Measurements from ENCODE around the gene FAR2.

Gene FAR2

DNA sequence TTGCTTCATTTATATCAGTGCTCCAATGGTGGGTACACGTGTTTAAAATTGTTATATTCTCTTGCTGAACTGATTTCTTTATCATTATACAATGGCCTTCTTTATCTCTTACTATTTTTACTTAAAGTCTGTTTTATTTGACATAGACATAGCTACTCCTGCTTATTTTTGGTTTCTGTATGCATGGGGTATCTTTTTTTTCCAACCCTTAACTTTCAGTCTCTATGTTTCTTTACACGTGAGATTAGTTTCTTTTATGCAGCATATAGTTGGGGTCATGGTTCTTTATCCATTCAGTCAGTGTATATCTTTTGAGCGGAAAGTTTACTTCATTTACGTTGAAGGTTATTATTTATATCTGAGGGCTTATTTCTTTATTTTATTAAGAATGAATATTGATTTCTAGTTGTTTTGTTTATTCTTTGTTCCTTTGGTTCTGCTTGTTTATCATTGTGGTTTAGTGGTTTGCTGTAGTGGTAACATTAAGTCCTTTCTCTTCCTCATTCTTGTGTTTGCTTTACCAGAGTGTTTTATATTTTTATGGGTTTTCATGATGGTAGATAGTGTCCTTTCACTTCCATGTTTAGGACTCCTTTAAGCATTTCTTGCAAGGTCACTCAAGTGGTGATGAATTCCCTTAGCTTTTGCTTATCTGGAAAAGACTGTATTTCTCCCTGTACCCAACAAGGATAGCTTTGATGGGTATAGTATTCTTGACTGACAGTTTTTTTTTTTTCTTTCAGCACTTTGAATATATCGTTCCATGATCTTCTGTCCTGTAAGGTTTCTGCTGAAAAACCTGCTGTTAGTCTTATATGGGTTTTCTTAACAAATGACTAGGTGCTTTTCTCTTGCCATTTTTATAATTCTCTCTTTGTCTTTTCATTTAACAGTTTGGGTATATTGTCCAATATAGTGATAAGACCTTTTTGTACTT lies 38.3 kb upstream of the FAR2 start:
- Histone ChIP-seq H2BK12ac (ENCODE audit: low read length in 2 of 2) (no peak overlapping the region), H3K27me3 (ENCODE audit: control insufficient read depth in 1 of 2, insufficient read depth in 1 of 2, low read length in 2 of 2) (no peaks in the 10 kb centered on the region), H2BK120ac (ENCODE audit: low read depth, low read length) (no peak overlapping the region), H4K91ac (ENCODE audit: low read length) (no peak overlapping the region), H3K9me3 (ENCODE audit: control insufficient read depth, low read length) (peaks cover 30% of the 10 kb centered on the region), H2BK5ac (ENCODE audit: low read depth, low read length, poor library complexity, severe bottlenecking) (no peak overlapping the region), H3K14ac (ENCODE audit: low read length in 2 of 2) (no peak overlapping the region), H3K9ac (ENCODE audit: low read length) (no peak overlapping the region), H3K4me1 (ENCODE audit: control insufficient read depth, insufficient read depth, low read depth, low read length) (no peaks in the 10 kb centered on the region), H3K36me3 (ENCODE audit: control insufficient read depth in 1 of 2, insufficient read depth in 2 of 2, low read depth in 1 of 2, low read length in 2 of 2) (no peaks in the 10 kb centered on the region), H3K79me1 (replicated peaks; ENCODE audit: low read length, poor library complexity, severe bottlenecking) (no peaks in the 10 kb centered on the region), H3K18ac (ENCODE audit: low read depth in 1 of 2, low read length in 2 of 2) (no peak overlapping the region), H3K4me2 (ENCODE audit: low read length, poor library complexity, severe bottlenecking) (no peak overlapping the region), H2AFZ (ENCODE audit: low read depth, low read length) (no peak overlapping the region), H2BK15ac (ENCODE audit: low read depth, poor library complexity, severe bottlenecking) (no peak overlapping the region), H3K4me3 (ENCODE audit: insufficient read depth in 1 of 2, low read depth in 1 of 2, low read length in 2 of 2) (no peak overlapping the region), H3K4ac (ENCODE audit: low read depth in 1 of 2, low read length in 2 of 2) (no peak overlapping the region), H2AK5ac (ENCODE audit: low read length, severe bottlenecking) (no peak overlapping the region), H3K23ac (ENCODE audit: low read length in 2 of 2) (no peak overlapping the region), H3K27ac (ENCODE audit: low read length, poor library complexity, severe bottlenecking) (no peak overlapping the region), H4K8ac (ENCODE audit: low read length) (no peak overlapping the region)
- DNase-seq = peak; percentile 11
- no CpG with 5 or more reads among the region's 5 CpGs for WGBS

DNA sequence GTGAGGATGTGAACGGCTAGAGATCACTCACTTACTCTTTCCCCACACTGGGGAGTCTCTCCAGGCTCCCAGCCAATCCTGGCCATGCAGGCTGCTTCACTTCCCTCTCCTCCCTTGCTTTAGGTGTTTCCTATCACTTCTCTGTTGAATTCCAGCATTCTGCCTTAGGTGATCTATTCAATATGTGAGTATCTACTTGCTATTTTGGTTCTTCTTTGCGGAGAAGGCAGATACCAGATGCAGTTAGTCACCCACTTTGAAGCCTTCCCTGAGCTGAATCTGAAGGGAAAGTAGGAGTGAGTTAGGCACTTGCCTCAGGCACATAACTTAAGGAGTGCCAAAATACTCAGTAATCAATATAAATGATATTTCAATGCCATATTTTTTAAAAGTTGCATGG lies 36.0 kb upstream of the FAR2 start:
- Histone ChIP-seq H3K36me3 (ENCODE audit: control insufficient read depth in 1 of 2, insufficient read depth in 2 of 2, low read depth in 1 of 2, low read length in 2 of 2) (no peaks in the 10 kb centered on the region), H3K4me3 (ENCODE audit: insufficient read depth in 1 of 2, low read depth in 1 of 2, low read length in 2 of 2) (no peak overlapping the region), H3K23ac (ENCODE audit: low read length in 2 of 2) (no peak overlapping the region), H3K14ac (ENCODE audit: low read length in 2 of 2) (no peak overlapping the region), H2BK15ac (ENCODE audit: low read depth, poor library complexity, severe bottlenecking) (no peak overlapping the region), H2BK5ac (ENCODE audit: low read depth, low read length, poor library complexity, severe bottlenecking) (no peak overlapping the region), H3K18ac (ENCODE audit: low read depth in 1 of 2, low read length in 2 of 2) (no peak overlapping the region), H3K4me1 (ENCODE audit: control insufficient read depth, insufficient read depth, low read depth, low read length) (no peaks in the 10 kb centered on the region), H2BK120ac (ENCODE audit: low read depth, low read length) (no peak overlapping the region), H3K79me1 (replicated peaks; ENCODE audit: low read length, poor library complexity, severe bottlenecking) (no peaks in the 10 kb centered on the region), H3K4ac (ENCODE audit: low read depth in 1 of 2, low read length in 2 of 2) (no peak overlapping the region), H3K9me3 (ENCODE audit: control insufficient read depth, low read length) (peaks cover 30% of the 10 kb centered on the region), H3K9ac (ENCODE audit: low read length) (no peak overlapping the region), H4K8ac (ENCODE audit: low read length) (no peak overlapping the region), H2AFZ (ENCODE audit: low read depth, low read length) (no peak overlapping the region), H3K27ac (ENCODE audit: low read length, poor library complexity, severe bottlenecking) (no peak overlapping the region), H3K4me2 (ENCODE audit: low read length, poor library complexity, severe bottlenecking) (no peak overlapping the region), H4K91ac (ENCODE audit: low read length) (no peak overlapping the region), H3K27me3 (ENCODE audit: control insufficient read depth in 1 of 2, insufficient read depth in 1 of 2, low read length in 2 of 2) (no peaks in the 10 kb centered on the region), H2AK5ac (ENCODE audit: low read length, severe bottlenecking) (no peak overlapping the region), H2BK12ac (ENCODE audit: low read length in 2 of 2) (no peak overlapping the region)
- DNase-seq = no peak
- 72% methylated on average over 2 of the region's 2 CpGs for WGBS

DNA sequence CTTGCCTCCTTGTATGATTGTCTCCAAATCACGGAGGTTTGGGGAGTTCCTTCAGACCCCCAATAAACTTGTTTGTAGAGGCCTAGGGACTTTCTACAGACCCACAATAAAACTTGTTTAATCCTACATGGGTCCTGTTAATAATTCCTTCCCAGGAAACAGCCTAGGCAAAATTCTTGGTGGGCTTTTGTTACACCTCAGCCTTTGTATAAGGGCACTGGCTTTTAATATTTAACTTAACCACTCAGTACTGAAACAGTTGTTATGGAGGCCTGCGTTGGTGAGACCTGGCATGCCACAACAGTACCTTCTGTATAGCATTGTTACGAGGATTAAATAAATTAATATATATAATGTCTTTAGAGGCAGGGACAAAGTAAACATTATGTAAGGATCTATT lies 32.7 kb upstream of the FAR2 start:
- H3K27ac ChIP-seq (ENCODE audit: low read length, poor library complexity, severe bottlenecking) = peak overlapping the region; percentile 74
- peaks cover 6% of the 10 kb centered on the region for H3K9me3 ChIP-seq (ENCODE audit: control insufficient read depth, low read length)
- no peak overlapping the region for H3K4me3 ChIP-seq (ENCODE audit: insufficient read depth in 1 of 2, low read depth in 1 of 2, low read length in 2 of 2)
- DNase-seq = no peak
- H2BK15ac ChIP-seq (ENCODE audit: low read depth, poor library complexity, severe bottlenecking) = no peak overlapping the region
- no peak overlapping the region for H4K91ac ChIP-seq (ENCODE audit: low read length)
- H3K9ac ChIP-seq (ENCODE audit: low read length) = no peak overlapping the region
- 95% methylated on average over 1 of the region's 3 CpGs for WGBS
- no peak overlapping the region for H3K14ac ChIP-seq (ENCODE audit: low read length in 2 of 2)
- H3K79me1 ChIP-seq (replicated peaks; ENCODE audit: low read length, poor library complexity, severe bottlenecking) = no peaks in the 10 kb centered on the region
- no peak overlapping the region for H3K23ac ChIP-seq (ENCODE audit: low read length in 2 of 2)
- H2AFZ ChIP-seq (ENCODE audit: low read depth, low read length) = no peak overlapping the region
- H3K36me3 ChIP-seq (ENCODE audit: control insufficient read depth in 1 of 2, insufficient read depth in 2 of 2, low read depth in 1 of 2, low read length in 2 of 2) = no peaks in the 10 kb centered on the region
- no peak overlapping the region for H3K18ac ChIP-seq (ENCODE audit: low read depth in 1 of 2, low read length in 2 of 2)
- no peak overlapping the region for H2BK120ac ChIP-seq (ENCODE audit: low read depth, low read length)
- no peak overlapping the region for H4K8ac ChIP-seq (ENCODE audit: low read length)
- no peak overlapping the region for H2AK5ac ChIP-seq (ENCODE audit: low read length, severe bottlenecking)
- no peak overlapping the region for H3K4me2 ChIP-seq (ENCODE audit: low read length, poor library complexity, severe bottlenecking)
- no peaks in the 10 kb centered on the region for H3K27me3 ChIP-seq (ENCODE audit: control insufficient read depth in 1 of 2, insufficient read depth in 1 of 2, low read length in 2 of 2)
- no peak overlapping the region for H3K4ac ChIP-seq (ENCODE audit: low read depth in 1 of 2, low read length in 2 of 2)
- H2BK12ac ChIP-seq (ENCODE audit: low read length in 2 of 2) = no peak overlapping the region
- H3K4me1 ChIP-seq (ENCODE audit: control insufficient read depth, insufficient read depth, low read depth, low read length) = no peaks in the 10 kb centered on the region
- no peak overlapping the region for H2BK5ac ChIP-seq (ENCODE audit: low read depth, low read length, poor library complexity, severe bottlenecking)

DNA sequence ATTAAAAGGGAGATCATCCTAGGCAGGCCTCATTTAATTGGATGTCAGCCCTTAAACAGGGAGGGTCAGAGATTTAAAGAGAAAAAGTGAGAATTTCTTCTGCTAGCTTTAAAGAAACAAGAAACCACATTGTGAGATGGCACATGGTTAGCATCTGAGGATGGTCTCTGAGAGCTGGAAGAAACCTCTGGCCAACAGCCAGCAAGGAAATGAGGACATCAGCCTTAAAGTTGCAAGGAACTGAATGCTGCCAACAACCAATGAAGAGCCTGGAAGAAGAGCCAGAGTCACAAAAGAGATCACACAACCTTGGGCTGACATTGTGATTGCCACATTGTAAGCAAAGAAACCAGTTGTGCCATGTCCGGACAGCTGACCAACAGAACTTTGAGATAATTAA lies 17.5 kb upstream of the FAR2 start:
- DNase-seq = peak; percentile 59
- H3K79me1 ChIP-seq (replicated peaks; ENCODE audit: low read length, poor library complexity, severe bottlenecking) = no peaks in the 10 kb centered on the region
- H2AK5ac ChIP-seq (ENCODE audit: low read length, severe bottlenecking) = no peak overlapping the region
- H2BK120ac ChIP-seq (ENCODE audit: low read depth, low read length) = no peak overlapping the region
- no peaks in the 10 kb centered on the region for H3K27me3 ChIP-seq (ENCODE audit: control insufficient read depth in 1 of 2, insufficient read depth in 1 of 2, low read length in 2 of 2)
- WGBS = 86% methylated on average over 1 of the region's 1 CpG
- no peaks in the 10 kb centered on the region for H3K36me3 ChIP-seq (ENCODE audit: control insufficient read depth in 1 of 2, insufficient read depth in 2 of 2, low read depth in 1 of 2, low read length in 2 of 2)
- peak overlapping the region in 1 of 2 experiments; percentile 42 for H2BK12ac ChIP-seq (ENCODE audit: low read length in 2 of 2)
- no peak overlapping the region for H3K27ac ChIP-seq (ENCODE audit: low read length, poor library complexity, severe bottlenecking)
- no peak overlapping the region for H4K8ac ChIP-seq (ENCODE audit: low read length)
- H3K18ac ChIP-seq (ENCODE audit: low read depth in 1 of 2, low read length in 2 of 2) = peak overlapping the region in 1 of 2 experiments; percentile 7
- no peaks in the 10 kb centered on the region for H3K9me3 ChIP-seq (ENCODE audit: control insufficient read depth, low read length)
- H3K4me1 ChIP-seq (ENCODE audit: control insufficient read depth, insufficient read depth, low read depth, low read length) = no peaks in the 10 kb centered on the region
- no peak overlapping the region for H3K9ac ChIP-seq (ENCODE audit: low read length)
- no peak overlapping the region for H3K4me3 ChIP-seq (ENCODE audit: insufficient read depth in 1 of 2, low read depth in 1 of 2, low read length in 2 of 2)
- no peak overlapping the region for H4K91ac ChIP-seq (ENCODE audit: low read length)
- H2BK15ac ChIP-seq (ENCODE audit: low read depth, poor library complexity, severe bottlenecking) = no peak overlapping the region
- no peak overlapping the region for H3K4ac ChIP-seq (ENCODE audit: low read depth in 1 of 2, low read length in 2 of 2)
- H2AFZ ChIP-seq (ENCODE audit: low read depth, low read length) = no peak overlapping the region
- no peak overlapping the region for H3K23ac ChIP-seq (ENCODE audit: low read length in 2 of 2)
- H3K14ac ChIP-seq (ENCODE audit: low read length in 2 of 2) = no peak overlapping the region
- no peak overlapping the region for H2BK5ac ChIP-seq (ENCODE audit: low read depth, low read length, poor library complexity, severe bottlenecking)
- H3K4me2 ChIP-seq (ENCODE audit: low read length, poor library complexity, severe bottlenecking) = no peak overlapping the region

All from mesenchymal stem cell (in vitro differentiated cells and primary cell).